Hippocampal formation (tissue), 2 donors: ENCODE measurements around the gene SRSF3.
A peak's percentile ranks its signal among the peaks of the same experiment; 100 is the strongest.

ENCODE experiments used
- DNase-seq, 2 donors: peaks; one replicate each; lab custom pipeline; 2025; lab: John Stamatoyannopoulos, UW

Gene SRSF3

GRCh38 chr6:36623547-36624459 is 29.6 kb downstream of the SRSF3 start:
- DNase-seq = peak; percentile 62 to 70

GRCh38 chr6:36624461-36625157 is 30.4 kb downstream of the SRSF3 start:
- DNase-seq = no peak

GRCh38 chr6:36625158-36625919 is 31.2 kb downstream of the SRSF3 start:
- peak in 1 of 2 donors; percentile 19 for DNase-seq

- DNase-seq = no peak
These were observed 32.5 kb downstream of the SRSF3 start for GRCh38 chr6:36626636-36627035.

GRCh38 chr6:36627141-36627540 is 33.0 kb downstream of the SRSF3 start:
- no peak for DNase-seq

- DNase-seq = no peak
These were observed 33.7 kb downstream of the SRSF3 start for GRCh38 chr6:36627801-36628246.

GRCh38 chr6:36629784-36630183 is 35.6 kb downstream of the SRSF3 start:
- DNase-seq = no peak

- DNase-seq = no peak
These were observed 37.3 kb downstream of the SRSF3 start for GRCh38 chr6:36631326-36632011.

- no peak for DNase-seq
These were observed 39.2 kb downstream of the SRSF3 start for GRCh38 chr6:36633370-36633769.

GRCh38 chr6:36633915-36634314 is 39.8 kb downstream of the SRSF3 start:
- no peak for DNase-seq

GRCh38 chr6:36634317-36635108 is 40.4 kb downstream of the SRSF3 start:
- no peak for DNase-seq

GRCh38 chr6:36636283-36636682 is 42.1 kb downstream of the SRSF3 start:
- no peak for DNase-seq

GRCh38 chr6:36636687-36637418 is 42.7 kb downstream of the SRSF3 start:
- no peak for DNase-seq

- no peak for DNase-seq
These were observed 44.4 kb downstream of the SRSF3 start for GRCh38 chr6:36638579-36638978.

GRCh38 chr6:36639171-36639808 is 45.1 kb downstream of the SRSF3 start:
- DNase-seq = no peak

GRCh38 chr6:36641543-36641942 is 47.4 kb downstream of the SRSF3 start:
- DNase-seq = no peak

GRCh38 chr6:36642913-36643817 is 49.0 kb downstream of the SRSF3 start:
- DNase-seq = no peak

GRCh38 chr6:36643977-36644376 is 49.8 kb downstream of the SRSF3 start:
- DNase-seq = no peak

GRCh38 chr6:36649086-36649485 is 54.9 kb downstream of the SRSF3 start:
- no peak for DNase-seq
